ENCODE data around the gene EXD3. TPM values are rescaled to one million over a fixed set of nuclear protein-coding genes. Genes with fewer than 3 reads are reported as not detected.

Gene EXD3
- total and polyA plus RNA-seq, 2 of the 13 experiments (the other 11 are each of a cell fraction or from before 2014, with no cell fraction given): 2.7 to 4.8 TPM

- peak; percentile 66 for TF ChIP-seq ZNF574 (CRISPR knock-in tag; IDR thresholded peaks at IDR 0.05)
- no peak for TF ChIP-seq ZNF749 (CRISPR knock-in tag; IDR thresholded peaks at IDR 0.05; ENCODE audit: borderline replicate concordance)
- TF ChIP-seq ZBTB21 (CRISPR knock-in tag; IDR thresholded peaks at IDR 0.05): no peak
- peak; percentile 68; the same call in 1 of the 2 replicates for TF ChIP-seq HIC2 (CRISPR knock-in tag; IDR thresholded peaks at IDR 0.05; ENCODE audit: low read depth)
- TF ChIP-seq ZNF570 (CRISPR knock-in tag; IDR thresholded peaks at IDR 0.05; ENCODE audit: borderline replicate concordance): no peak
- TF ChIP-seq ZNF101 (CRISPR knock-in tag; IDR thresholded peaks at IDR 0.05; ENCODE audit: borderline replicate concordance, low read depth): no peak
- TF ChIP-seq PATZ1 (CRISPR knock-in tag; IDR thresholded peaks at IDR 0.05): peak; percentile 90
- TF ChIP-seq ZNF121 (CRISPR knock-in tag; IDR thresholded peaks at IDR 0.05): peak; percentile 78
- TF ChIP-seq ZNF639 (CRISPR knock-in tag; conservative IDR thresholded peaks at IDR 0.05): peak; percentile 98
- TF ChIP-seq MEIS1 (CRISPR knock-in tag; IDR thresholded peaks at IDR 0.05; ENCODE audit: borderline replicate concordance): peak; percentile 46; the same call in 1 of the 2 replicates
- TF ChIP-seq ZNF740 (CRISPR knock-in tag; IDR thresholded peaks at IDR 0.05): peak; percentile 62
- TF ChIP-seq PITX1 (CRISPR knock-in tag; IDR thresholded peaks at IDR 0.05): 0 out of 2 replicates have a peak, but pooled peaks have one; percentile 16
- peak; percentile 87 for TF ChIP-seq HNF4A (CRISPR knock-in tag; IDR thresholded peaks at IDR 0.05)
- no peak for TF ChIP-seq TBP (CRISPR knock-in tag; IDR thresholded peaks at IDR 0.05)
- TF ChIP-seq PLSCR1 (CRISPR knock-in tag; IDR thresholded peaks at IDR 0.05; ENCODE audit: borderline replicate concordance): no peak
- peak; percentile 68; the same call in 1 of the 2 replicates for TF ChIP-seq HOXA3 (CRISPR knock-in tag; IDR thresholded peaks at IDR 0.05)
- TF ChIP-seq NONO (IDR thresholded peaks at IDR 0.05): no peak
- TF ChIP-seq NONO (CRISPR knock-in tag; conservative IDR thresholded peaks at IDR 0.05): peak; percentile 70
- TF ChIP-seq MED1 (CRISPR knock-in tag; IDR thresholded peaks at IDR 0.05): peak; percentile 75
- no peak for TF ChIP-seq ZNF83 (CRISPR knock-in tag; IDR thresholded peaks at IDR 0.05; ENCODE audit: borderline replicate concordance)
- TF ChIP-seq BCL6 (CRISPR knock-in tag; IDR thresholded peaks at IDR 0.05): peak; percentile 50; the same call in 1 of the 2 replicates
Observed at GRCh38 chr9:137441289-137441934, 18.4 kb upstream of the EXD3 start, which contains the start of gene ENTPD8 (continued).
